OCI-LY7 (cell line): ENCODE measurements around the gene CDCA5.

Experiments used
- EZH2phosphoT487 ChIP-seq: fragments of 200-600 bp; sonication (generic); IDR thresholded peaks from 2 replicates; pipeline ENCODE4 v1.6.1; 2018; ENCODE audit warnings: low read depth, borderline replicate concordance, mild to moderate bottlenecking, mixed run types, antibody characterized with exemption, low read length, moderate library complexity, mixed read lengths
- TF ChIP-seq, protein P1 (sequence below): fragments of 200-600 bp; sonication (generic); conservative IDR thresholded peaks from 2 replicates; pipeline ENCODE4 v1.5.1; 2014; ENCODE audit warnings: mild to moderate bottlenecking, antibody characterized with exemption, low read length, moderate library complexity, mixed read lengths

DNA sequence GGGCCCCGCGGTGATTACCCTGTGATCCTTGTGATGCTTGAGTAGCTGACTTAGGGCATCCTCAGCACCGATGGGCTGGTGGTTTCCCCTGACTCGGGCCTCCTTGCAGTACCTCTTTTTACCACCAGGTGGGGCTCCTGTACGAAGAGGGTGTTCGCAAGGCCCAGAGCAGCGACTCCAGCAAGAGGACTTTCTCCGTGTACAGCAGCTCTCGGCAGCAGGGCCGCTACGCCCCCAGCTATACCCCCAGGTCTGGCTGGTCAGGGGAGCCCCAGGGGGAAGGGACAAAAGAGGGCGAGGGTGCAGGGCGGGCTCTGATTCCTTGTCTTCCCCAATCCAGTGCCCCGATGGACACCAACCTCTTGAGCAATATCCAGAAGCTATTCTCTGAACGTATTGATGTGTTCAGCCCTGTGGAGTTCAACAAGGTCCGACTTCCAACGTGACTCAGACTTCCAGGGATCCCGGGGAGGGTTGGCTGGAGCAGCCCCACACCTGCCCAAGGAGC, 26.6 kb upstream of the CDCA5 start:
- TF ChIP-seq, protein P1, sequence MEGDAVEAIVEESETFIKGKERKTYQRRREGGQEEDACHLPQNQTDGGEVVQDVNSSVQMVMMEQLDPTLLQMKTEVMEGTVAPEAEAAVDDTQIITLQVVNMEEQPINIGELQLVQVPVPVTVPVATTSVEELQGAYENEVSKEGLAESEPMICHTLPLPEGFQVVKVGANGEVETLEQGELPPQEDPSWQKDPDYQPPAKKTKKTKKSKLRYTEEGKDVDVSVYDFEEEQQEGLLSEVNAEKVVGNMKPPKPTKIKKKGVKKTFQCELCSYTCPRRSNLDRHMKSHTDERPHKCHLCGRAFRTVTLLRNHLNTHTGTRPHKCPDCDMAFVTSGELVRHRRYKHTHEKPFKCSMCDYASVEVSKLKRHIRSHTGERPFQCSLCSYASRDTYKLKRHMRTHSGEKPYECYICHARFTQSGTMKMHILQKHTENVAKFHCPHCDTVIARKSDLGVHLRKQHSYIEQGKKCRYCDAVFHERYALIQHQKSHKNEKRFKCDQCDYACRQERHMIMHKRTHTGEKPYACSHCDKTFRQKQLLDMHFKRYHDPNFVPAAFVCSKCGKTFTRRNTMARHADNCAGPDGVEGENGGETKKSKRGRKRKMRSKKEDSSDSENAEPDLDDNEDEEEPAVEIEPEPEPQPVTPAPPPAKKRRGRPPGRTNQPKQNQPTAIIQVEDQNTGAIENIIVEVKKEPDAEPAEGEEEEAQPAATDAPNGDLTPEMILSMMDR, result peak; percentile 93
- TF ChIP-seq EZH2phosphoT487, result no peak
